Dermis lymphatic vessel endothelial cell (primary cell): ENCODE results near the gene DGCR6L. TPM values are rescaled to one million over a fixed set of nuclear protein-coding genes. Genes with fewer than 3 reads are reported as not detected.

Experiments
- total RNA-seq: library from RNA; depleted of rRNA; stranded (reverse); fragments of >200 nt; gene quantifications from 2 replicates; pipeline ENCODE4 v1.2.1, GENCODE V29; 2014

Gene DGCR6L
- 42.0 and 43.2 TPM in 2 replicates for total RNA-seq

DNA sequence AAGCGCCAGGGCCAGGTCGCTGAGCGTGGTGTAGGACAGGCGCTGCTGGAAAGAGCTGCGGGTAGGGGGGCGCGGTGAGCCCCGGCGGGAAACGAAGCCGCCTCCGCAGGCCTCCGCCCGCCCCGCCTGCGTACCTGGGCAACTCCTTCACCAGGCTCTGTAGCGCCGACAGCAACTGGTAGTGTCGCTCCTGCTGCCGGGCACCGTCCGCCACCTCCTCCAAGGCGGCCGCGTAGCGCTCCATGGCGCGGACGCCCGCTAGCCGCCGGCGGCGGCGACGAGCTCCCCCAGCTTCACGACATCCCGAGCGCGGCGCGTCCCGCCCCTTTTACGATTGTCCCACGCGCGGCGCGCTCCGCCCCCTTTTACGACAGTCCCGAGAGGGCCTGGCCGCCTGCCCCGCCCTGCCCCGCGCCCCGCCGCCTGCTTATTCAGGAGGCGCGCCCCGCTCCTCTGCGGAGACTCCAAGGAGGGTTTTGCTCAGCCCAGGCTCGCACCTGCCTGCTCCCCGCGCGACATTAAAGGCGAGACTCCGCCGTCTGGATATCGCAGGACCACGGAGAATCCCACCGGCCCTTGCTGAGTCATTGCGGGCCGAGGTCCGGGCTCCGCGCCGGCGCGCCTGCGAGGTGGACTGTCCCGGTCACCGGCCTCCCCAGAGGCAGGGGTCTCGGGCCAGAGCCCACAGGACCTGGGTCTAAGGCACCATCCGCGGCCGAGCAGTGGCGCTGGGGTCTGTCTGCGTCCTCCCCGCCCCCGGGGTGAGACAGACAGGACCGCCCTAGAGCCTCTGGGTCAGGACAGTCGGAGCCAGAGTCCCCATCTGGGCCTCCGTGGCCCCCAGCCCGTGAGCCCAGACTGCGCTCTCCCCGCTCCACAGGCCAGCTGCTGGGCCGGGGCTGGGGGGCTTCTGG is at the start of gene DGCR6L:
Gene DGCR6L, minus strand, starts transcription at position 316 of the 914 bp plus-strand sequence. Its CDS starts 72 bp downstream, at position 244.

GRCh38 chr22:20268279-20269012 is 51.4 kb downstream of the DGCR6L start, which contains the start of gene RTN4R:
RTN4R (minus strand) TSS chr22:20268318; CDS start chr22:20268092, 226 bp downstream.

Other genes with a start within 250 kb of the DGCR6L start
- gene DGCR8, start 239.8 kb downstream of the DGCR6L start, total RNA-seq = 24.4 and 26.0 TPM in 2 replicates
- gene RANBP1, start 204.0 kb downstream of the DGCR6L start, total RNA-seq = 85.6 and 108 TPM in 2 replicates
- gene TRMT2A, start 202.8 kb downstream of the DGCR6L start, total RNA-seq = 26.0 and 29.1 TPM in 2 replicates
- 3.4 and 3.5 TPM in 2 replicates for gene ZDHHC8, start 188.3 kb downstream of the DGCR6L start, total RNA-seq
- 3.7 and 5.2 TPM in 2 replicates for gene CCDC188, start 169.0 kb downstream of the DGCR6L start, total RNA-seq
- gene RTN4R, start 51.7 kb downstream of the DGCR6L start, total RNA-seq = 0.77 and 1.3 TPM in 2 replicates
- gene ZNF74, start 74.1 kb upstream of the DGCR6L start, total RNA-seq = 8.8 and 16.7 TPM in 2 replicates
- gene SCARF2, start 117.8 kb upstream of the DGCR6L start, total RNA-seq = 4.4 and 5.7 TPM in 2 replicates
- 17.7 and 19.0 TPM in 2 replicates for gene KLHL22, start 175.7 kb upstream of the DGCR6L start, total RNA-seq
- gene MED15, start 187.6 kb upstream of the DGCR6L start, total RNA-seq = 20.5 and 20.6 TPM in 2 replicates